ENCODE data around the gene PITX3.

PITX3 gene

GRCh38 chr10:102236006-102236405, 5.3 kb downstream of the PITX3 start:
- Histone ChIP-seq H2AFZ (no peak overlapping the region), H3K4me1 (peaks cover under 1% of the 10 kb centered on the region), H3K4me2 (ENCODE audit: low read length) (no peak overlapping the region), H3K9me3 (ENCODE audit: control insufficient read depth, low read length) (no peaks in the 10 kb centered on the region), H3K27me3 (ENCODE audit: control insufficient read depth, insufficient read depth, low read length) (no peaks in the 10 kb centered on the region), H3K27ac (no peak overlapping the region), H3K79me2 (no peaks in the 10 kb centered on the region), H3K4me3 (ENCODE audit: low read depth, low read length) (no peak overlapping the region), H3K36me3 (ENCODE audit: control insufficient read depth, insufficient read depth, low read length) (no peaks in the 10 kb centered on the region), H3K9ac (no peak overlapping the region)
- TF ChIP-seq CTCF (IDR thresholded peaks at IDR 0.05), result no peak

GRCh38 chr10:102235598-102235920, 5.8 kb downstream of the PITX3 start:
- no peak overlapping the region for H3K27ac ChIP-seq
- H3K4me3 ChIP-seq (ENCODE audit: low read depth, low read length), result no peak overlapping the region
- no peaks in the 10 kb centered on the region for H3K9me3 ChIP-seq (ENCODE audit: control insufficient read depth, low read length)
- H3K4me2 ChIP-seq (ENCODE audit: low read length), result no peak overlapping the region
- no peaks in the 10 kb centered on the region for H3K27me3 ChIP-seq (ENCODE audit: control insufficient read depth, insufficient read depth, low read length)
- TF ChIP-seq CTCF (IDR thresholded peaks at IDR 0.05), result no peak
- H2AFZ ChIP-seq, result no peak overlapping the region
- H3K79me2 ChIP-seq, result no peaks in the 10 kb centered on the region
- peaks cover 2% of the 10 kb centered on the region for H3K4me1 ChIP-seq
- H3K9ac ChIP-seq, result no peak overlapping the region
- H3K36me3 ChIP-seq (ENCODE audit: control insufficient read depth, insufficient read depth, low read length), result no peaks in the 10 kb centered on the region

- Histone ChIP-seq H2AFZ (no peak overlapping the region), H3K79me2 (no peaks in the 10 kb centered on the region), H3K4me1 (peaks cover 2% of the 10 kb centered on the region), H3K27me3 (ENCODE audit: control insufficient read depth, insufficient read depth, low read length) (no peaks in the 10 kb centered on the region), H3K4me3 (ENCODE audit: low read depth, low read length) (no peak overlapping the region), H3K4me2 (ENCODE audit: low read length) (no peak overlapping the region), H3K27ac (no peak overlapping the region), H3K9ac (no peak overlapping the region), H3K9me3 (ENCODE audit: control insufficient read depth, low read length) (no peaks in the 10 kb centered on the region), H3K36me3 (ENCODE audit: control insufficient read depth, insufficient read depth, low read length) (no peaks in the 10 kb centered on the region)
- no peak for TF ChIP-seq CTCF (IDR thresholded peaks at IDR 0.05)
Observed at GRCh38 chr10:102234888-102235597, 6.3 kb downstream of the PITX3 start.

GRCh38 chr10:102233997-102234396, 7.3 kb downstream of the PITX3 start:
- Histone ChIP-seq H3K4me2 (ENCODE audit: low read length) (no peak overlapping the region), H3K36me3 (ENCODE audit: control insufficient read depth, insufficient read depth, low read length) (no peaks in the 10 kb centered on the region), H3K4me3 (ENCODE audit: low read depth, low read length) (no peak overlapping the region), H3K9me3 (ENCODE audit: control insufficient read depth, low read length) (no peaks in the 10 kb centered on the region), H2AFZ (no peak overlapping the region), H3K27ac (no peak overlapping the region), H3K4me1 (peaks cover 2% of the 10 kb centered on the region), H3K79me2 (no peaks in the 10 kb centered on the region), H3K9ac (no peak overlapping the region), H3K27me3 (ENCODE audit: control insufficient read depth, insufficient read depth, low read length) (no peaks in the 10 kb centered on the region)
- no peak for TF ChIP-seq CTCF (IDR thresholded peaks at IDR 0.05)

Measured in parathyroid adenoma (tissue), 2 donors.